Renal cortex interstitium (tissue), 11 donors: ENCODE data around the gene KPNA3. TPM values are rescaled to one million over a fixed set of nuclear protein-coding genes. Genes with fewer than 3 reads are reported as not detected.
"Not testable (repeated sequence)": the region's sequence is repeated elsewhere in the genome, so short reads cannot be mapped to it uniquely, and the experiment has no call there.

Experiments used
- DNase-seq, 11 donors: peaks; one replicate each; pipeline ENCODE4 v3.0.0-alpha.2; 2013; ENCODE audit warnings: low read depth in 9 of 11, low spot score in 4 of 11; ENCODE audit errors: extremely low read depth in 1 of 11
- polyA plus RNA-seq, 3 donors: library from polyadenylated mRNA; unstranded; fragments of 120-200 nt; gene quantifications; one replicate each; pipeline ENCODE4 v1.2.1, GENCODE V29; 2013; ENCODE audit not compliant: insufficient read length in 3 of 3

KPNA3 gene
- polyA plus RNA-seq, 3 donors = 29.3 to 42.2 (median 33.9) TPM

- DNase-seq = no peak
These were observed 14.5 kb downstream of the KPNA3 start for GRCh38 chr13:49777746-49778614.

- no peak for DNase-seq
These were observed 15.6 kb downstream of the KPNA3 start for GRCh38 chr13:49776871-49777270.

DNA sequence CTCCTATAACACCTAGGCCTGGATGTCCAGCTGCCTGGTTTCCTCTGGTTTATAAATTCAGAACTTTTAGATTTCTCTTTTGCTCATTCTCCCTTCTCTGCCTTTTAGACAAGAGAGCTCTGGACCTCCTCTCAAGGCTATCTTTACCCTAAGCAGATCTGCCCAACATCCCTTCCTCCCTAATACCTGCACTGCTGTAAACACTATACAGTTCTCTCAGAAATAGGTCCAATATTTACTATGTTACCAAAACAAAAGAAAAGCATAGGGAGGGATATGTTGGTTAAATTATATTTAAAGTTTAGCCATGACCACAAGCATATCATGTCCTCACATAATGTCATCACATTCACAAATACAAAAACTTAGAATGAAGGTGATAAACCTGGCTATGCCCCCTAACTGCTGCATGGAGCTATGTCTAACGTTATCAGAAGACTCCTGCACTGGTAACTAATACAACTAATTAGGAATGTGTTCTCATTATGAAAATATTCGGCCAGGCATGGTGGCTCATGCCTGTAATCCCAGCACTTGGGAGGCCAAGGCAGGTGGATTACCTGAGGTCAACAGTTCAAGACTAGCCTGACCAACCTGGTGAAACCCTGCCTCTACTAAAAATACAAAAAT, 18.0 kb downstream of the KPNA3 start:
- DNase-seq = no peak

GRCh38 chr13:49772828-49773227, 19.7 kb downstream of the KPNA3 start:
- DNase-seq = no peak

- not testable (repeated sequence) for DNase-seq
These were observed 30.7 kb downstream of the KPNA3 start for GRCh38 chr13:49761811-49762210.

DNA sequence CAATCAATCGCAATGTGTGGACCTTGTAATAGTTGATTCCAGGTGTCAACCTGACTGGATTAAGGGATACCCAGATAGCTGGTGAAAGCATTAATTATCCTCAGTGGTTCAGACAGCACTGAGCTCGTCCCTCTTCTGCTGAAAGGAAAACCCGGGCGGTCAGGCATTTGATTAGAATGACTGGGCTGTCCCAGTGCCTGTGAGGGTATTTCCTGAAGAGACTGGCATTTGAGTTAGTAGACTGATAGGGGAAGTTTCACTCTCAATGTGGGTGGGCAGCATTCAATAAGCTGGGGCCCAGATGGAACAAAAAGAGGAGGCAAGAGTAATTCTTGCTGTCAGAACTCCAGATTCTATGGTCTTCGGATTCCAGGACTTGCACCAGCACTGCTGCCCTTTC, 31.9 kb downstream of the KPNA3 start:
- DNase-seq = no peak

GRCh38 chr13:49759503-49759902, 33.0 kb downstream of the KPNA3 start:
- DNase-seq = no peak

DNA sequence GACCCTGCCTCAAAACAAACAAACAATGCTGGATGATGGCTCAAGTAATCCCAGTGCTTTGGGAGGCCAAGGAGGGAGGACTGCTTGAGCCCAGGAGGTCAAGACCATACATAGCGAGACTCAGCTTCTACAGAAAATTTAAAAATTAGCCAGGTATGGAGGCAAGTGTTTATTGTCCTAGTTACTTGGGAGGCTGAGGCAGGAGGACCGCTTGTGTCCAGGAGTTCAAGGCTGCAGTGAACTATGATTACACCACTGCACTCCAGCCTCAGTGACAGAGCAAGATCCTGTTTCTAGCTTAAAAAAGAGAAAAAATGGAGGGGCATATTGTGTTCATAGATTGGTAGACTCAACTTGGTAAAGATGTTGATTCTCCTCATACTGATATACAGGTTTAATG, 36.2 kb downstream of the KPNA3 start:
- DNase-seq = no peak

- no peak for DNase-seq
These were observed 38.3 kb downstream of the KPNA3 start for GRCh38 chr13:49754146-49754545.

DNA sequence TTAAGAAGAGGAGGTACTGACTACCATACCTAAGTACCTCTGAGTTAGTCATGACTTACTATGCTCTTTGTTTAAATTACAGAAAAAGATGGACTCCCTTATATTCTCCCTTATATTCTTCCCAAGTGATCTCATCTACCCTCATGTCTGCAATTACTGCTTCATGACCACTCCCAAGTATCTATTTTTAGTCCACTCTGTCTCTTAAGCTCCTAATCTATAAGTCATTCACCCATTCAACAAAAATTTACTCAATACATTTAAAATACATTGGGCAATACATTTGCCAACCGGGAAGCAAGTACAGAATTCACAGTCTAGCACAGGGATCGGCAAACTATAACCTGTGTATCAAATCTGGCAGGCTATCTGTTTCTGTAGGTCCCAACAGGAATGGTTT, 42.6 kb downstream of the KPNA3 start:
- DNase-seq = no peak

DNA sequence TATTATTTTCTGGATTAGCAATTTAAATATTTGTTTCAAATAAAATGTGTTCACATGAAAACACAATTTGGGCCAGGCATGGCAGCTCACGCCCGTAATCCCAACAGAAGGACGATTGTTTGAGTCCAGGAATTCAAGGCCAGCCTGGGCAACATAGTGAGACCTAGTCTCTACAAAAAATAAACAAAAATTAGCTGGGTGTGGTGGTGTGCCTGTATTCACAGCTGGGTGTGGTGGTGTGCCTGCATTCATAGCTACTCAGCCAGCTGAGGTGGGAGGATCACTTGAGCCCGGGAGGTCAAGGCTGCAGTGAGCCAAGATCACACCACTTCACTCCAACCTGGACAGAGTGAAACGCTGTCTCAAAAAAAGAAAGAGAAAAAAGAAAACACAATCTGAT, 46.4 kb downstream of the KPNA3 start:
- no peak for DNase-seq

DNA sequence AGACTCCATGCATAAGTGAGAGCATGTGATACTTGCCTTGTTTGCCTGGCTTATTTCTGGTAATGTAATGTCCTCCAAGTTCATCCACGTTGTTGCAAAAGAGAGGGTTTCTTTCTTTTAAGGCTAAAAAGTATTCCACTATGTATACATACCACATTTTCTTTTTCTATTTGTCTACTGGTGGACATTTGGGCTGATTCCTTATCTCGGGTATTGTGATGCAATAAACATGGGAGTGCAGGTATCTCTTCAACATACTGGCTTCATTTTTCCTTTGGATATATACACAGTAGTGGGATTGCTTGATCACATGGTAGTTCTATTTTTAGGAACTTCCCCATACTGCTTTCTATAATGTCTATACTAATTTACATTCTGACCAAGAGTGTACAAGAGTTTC, 51.6 kb downstream of the KPNA3 start:
- DNase-seq = no peak

DNA sequence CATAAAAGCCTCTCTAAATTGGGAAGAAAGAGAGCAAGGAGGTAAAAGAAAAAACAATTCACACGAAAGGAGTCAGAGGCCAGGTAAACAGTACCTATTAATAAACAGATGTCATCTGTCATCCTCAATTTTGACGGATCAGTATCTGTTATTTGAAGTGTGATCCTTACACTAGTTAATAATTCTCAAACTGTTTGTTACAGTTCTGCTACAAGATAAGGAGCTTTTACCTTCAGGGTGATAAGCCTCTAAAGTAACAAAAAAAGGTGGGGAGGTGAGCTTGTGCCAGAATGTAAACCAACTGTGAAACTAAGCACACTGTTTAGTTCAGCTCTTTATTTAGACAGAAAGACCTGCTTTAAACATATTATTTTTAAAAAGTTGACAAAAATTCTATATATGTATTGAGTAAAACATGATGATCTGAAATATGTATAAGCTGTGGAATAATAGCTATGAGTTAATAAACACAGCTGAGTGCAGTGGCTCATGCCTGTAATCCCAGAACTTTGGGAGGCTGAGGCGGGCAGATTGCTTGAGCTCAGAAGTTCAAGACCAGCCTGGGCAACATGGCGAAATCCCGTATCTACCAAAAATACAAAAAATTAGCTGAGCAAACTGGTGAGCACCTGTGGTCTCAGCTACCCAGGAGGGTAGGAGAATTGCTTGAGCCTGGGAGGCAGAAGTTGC, 52.8 kb downstream of the KPNA3 start:
- DNase-seq = no peak

GRCh38 chr13:49733181-49733951, 59.1 kb downstream of the KPNA3 start:
- no peak for DNase-seq

- DNase-seq = no peak
These were observed 60.7 kb downstream of the KPNA3 start for GRCh38 chr13:49731766-49732165.

DNA sequence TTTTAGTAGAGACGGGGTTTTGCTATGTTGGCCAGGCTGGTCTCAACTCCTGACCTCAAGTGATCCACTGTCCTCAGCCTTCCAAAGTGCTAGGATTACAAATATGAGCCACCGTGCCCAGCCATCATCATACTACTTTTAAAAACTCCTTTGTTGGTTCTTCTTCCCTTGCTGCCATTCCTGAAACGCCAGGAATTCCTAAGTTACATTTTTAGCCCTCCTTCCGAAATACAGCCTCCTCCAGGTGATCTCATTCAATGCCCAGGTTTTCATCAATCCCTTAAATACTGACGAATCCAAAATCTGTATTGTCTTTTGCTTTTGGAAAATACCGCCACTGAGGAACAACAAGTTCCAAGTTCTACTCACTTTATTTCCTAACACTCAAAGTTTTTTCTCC, 75.9 kb downstream of the KPNA3 start:
- no peak for DNase-seq

DNA sequence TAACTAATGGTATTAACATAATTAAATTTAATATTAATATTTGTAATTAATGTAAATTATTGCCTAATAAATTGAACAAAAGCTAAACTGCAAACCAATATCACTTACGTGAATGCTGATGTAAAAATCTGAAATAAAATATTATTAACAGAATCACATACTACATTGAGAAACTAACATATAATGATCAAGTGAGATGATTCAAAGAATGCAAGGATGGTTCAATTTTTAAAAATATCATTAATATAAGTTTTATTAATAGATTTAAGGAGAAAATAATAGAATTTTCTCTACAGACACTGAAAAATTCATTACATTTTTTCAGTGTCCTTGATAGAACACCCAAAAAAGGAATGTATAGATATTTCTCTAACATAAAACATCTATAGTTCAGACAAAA, 77.7 kb downstream of the KPNA3 start:
- DNase-seq = no peak

DNA sequence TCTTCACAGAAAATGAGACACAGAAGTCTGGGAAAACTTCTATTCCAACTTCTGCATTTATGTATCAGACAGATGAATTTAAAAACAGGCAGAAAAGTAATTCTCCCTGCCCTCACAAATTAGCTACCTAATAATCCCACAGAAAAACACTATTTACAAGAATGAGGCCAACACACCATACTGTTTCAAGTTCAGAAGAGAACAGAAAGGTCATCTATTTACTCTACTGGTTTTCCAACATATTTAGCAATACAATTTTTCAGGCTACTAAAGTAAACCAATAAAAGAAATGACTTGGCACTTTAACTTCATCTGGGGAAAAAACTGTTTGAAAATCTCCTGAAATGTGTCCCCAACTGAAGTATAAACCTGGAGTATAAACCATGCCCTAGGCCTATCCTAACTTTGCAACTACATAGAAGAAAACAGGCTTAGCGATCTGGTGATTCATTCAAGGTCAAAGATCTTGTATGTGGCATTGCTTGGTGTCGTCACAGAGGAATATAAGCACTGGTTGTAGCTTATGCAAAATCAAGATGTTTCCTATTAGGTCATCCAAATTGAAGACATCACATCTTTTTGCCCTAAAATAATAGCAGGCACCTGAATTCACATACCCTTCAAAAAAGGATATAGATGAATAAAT, 81.1 kb downstream of the KPNA3 start:
- DNase-seq = no peak

DNA sequence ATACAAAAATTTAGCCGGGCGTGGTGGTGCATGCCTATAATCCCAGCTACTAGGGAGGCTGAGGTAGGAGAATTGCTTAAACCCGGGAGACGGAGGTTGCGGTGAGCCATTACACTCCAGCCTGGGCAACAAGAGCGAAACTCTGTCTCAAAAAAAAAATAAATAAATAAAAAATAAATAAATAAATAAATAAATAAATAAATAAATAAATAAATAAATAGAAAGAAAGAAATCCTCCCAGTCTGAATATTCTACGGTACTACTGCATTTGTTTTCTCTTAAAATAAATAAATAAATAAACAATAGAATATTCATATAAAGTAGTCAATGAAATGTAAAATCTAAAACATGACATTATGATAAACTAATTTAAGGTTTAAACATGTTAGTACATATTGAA, 88.2 kb downstream of the KPNA3 start:
- not testable (repeated sequence) for DNase-seq
